ENCODE data around the gene OR2D2. TPM values are rescaled to one million over a fixed set of nuclear protein-coding genes. Genes with fewer than 3 reads are reported as not detected.

OR2D2 gene
- total RNA-seq, 4 donors from 2014 or later: 0.40 TPM; not detected in 3

DNA sequence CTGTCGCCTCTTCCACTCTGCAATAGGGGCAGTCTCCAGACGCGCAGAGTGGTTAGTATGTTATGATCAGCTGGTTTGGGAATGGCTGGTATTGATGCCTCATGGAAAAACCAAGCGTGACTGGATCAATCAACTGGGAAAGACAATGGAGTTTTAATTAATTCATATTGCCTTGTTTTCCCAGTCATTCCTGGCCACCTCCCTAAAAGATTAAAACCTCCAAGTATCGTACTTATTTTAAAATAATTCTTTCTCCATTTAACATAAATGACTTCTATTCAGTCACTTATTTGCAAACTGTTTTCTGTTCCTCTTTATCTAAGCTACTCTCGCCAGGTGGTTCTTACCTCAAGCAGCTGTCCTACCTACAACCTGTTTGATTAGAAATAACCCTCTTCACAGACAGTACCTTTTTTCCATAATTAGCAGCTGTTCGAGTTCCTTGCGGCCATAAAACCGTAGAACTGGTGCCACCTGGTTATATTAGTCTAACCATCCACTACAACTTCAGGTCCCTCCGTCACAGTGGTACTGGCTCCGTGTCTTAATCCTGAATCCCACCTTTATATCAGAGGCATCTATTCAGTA is 34.8 kb upstream of the OR2D2 start:
- no peak for DNase-seq
- WGBS, 2 donors: 8 to 12% methylated on average over 11 of the region's 11 CpGs

DNA sequence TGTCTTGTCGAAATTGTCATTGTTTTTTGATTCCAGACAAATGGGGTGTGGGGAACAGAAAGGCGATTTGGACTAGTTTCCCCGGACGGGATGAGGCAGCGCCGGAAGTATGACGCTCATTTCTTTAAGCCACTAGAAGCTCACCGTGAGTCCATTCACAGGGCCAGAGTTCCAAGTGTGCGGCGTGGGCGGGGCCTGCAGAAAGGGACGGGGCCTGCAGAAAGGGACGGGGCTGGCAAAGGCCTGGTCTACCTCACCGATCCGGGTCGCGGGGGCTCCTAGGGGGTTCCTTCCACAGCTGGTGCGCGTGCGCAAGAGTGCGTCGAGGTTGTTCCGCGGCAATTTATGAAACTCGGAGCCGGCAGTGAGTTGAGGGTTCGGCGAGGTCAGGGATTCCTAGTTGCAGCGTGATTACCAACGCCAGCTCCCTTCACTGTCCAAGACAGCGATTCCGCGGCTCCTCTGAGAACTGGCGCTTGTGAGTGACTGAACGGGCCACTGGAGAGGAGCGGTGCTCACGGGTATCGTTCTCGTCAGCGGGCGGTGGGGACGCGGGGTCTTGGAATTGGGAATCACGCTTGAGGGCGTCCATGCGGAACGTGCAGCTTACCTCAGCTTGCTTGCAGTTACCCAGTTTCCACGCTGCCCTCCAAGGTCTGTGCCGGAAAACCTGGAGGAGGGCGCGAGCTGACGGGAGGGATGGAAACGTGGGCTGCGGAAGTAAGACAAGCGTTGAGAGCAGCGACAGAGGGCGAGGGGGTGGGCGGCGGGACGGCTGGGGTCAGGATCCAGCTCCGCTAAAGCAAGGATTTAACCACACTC is 34.1 kb upstream of the OR2D2 start, which contains the start of gene ZNF215:
TSS of gene ZNF215 (plus strand) at position 219 of the 822 bp plus-strand sequence. CDS start 5,847 bp downstream, outside the sequence.
- intact Hi-C loops (cut with DNase I): no loop called here
- H3K27ac ChIP-seq: peak within 1 kb of the TSS; percentile 53 to 78 (median 68)
- peak; percentile 4 for DNase-seq
- TF ChIP-seq, protein P1, sequence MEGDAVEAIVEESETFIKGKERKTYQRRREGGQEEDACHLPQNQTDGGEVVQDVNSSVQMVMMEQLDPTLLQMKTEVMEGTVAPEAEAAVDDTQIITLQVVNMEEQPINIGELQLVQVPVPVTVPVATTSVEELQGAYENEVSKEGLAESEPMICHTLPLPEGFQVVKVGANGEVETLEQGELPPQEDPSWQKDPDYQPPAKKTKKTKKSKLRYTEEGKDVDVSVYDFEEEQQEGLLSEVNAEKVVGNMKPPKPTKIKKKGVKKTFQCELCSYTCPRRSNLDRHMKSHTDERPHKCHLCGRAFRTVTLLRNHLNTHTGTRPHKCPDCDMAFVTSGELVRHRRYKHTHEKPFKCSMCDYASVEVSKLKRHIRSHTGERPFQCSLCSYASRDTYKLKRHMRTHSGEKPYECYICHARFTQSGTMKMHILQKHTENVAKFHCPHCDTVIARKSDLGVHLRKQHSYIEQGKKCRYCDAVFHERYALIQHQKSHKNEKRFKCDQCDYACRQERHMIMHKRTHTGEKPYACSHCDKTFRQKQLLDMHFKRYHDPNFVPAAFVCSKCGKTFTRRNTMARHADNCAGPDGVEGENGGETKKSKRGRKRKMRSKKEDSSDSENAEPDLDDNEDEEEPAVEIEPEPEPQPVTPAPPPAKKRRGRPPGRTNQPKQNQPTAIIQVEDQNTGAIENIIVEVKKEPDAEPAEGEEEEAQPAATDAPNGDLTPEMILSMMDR (IDR thresholded peaks at IDR 0.05): no peak
- no peak for TF ChIP-seq POLR2A (IDR thresholded peaks at IDR 0.05)
- peak within 1 kb of the TSS; percentile 48 to 86 (median 60) for H3K4me3 ChIP-seq
- 1% methylated on average over 25 to 29 of the region's 61 CpGs for WGBS, 2 donors
- peaks cover 0 to 11% (median 0%) of the 10 kb centered on the region in 4 donors for H3K27me3 ChIP-seq
- no peaks in the 10 kb centered on the region for H3K36me3 ChIP-seq
- H3K4me1 ChIP-seq: peaks cover 0 to 18% (median 4%) of the 10 kb centered on the region in 3 donors
- no peaks in the 10 kb centered on the region for H3K9me3 ChIP-seq

More for the DNA sequence above, 34.8 kb upstream of the OR2D2 start:
- no peaks in the 10 kb centered on the region for H3K9me3 ChIP-seq
- peaks cover 0 to 18% (median 4%) of the 10 kb centered on the region in 3 donors for H3K4me1 ChIP-seq
- intact Hi-C loops (cut with DNase I): no loop called here
- TF ChIP-seq POLR2A (IDR thresholded peaks at IDR 0.05): peak in 1 of 4 donors; percentile 22
- TF ChIP-seq, protein P1 (IDR thresholded peaks at IDR 0.05): no peak
- no peaks in the 10 kb centered on the region for H3K36me3 ChIP-seq
- peaks cover 0 to 11% (median 0%) of the 10 kb centered on the region in 4 donors for H3K27me3 ChIP-seq
- H3K27ac ChIP-seq: peak overlapping the region; percentile 53 to 78 (median 68)
- H3K4me3 ChIP-seq: peak overlapping the region; percentile 48 to 86 (median 60)

DNA sequence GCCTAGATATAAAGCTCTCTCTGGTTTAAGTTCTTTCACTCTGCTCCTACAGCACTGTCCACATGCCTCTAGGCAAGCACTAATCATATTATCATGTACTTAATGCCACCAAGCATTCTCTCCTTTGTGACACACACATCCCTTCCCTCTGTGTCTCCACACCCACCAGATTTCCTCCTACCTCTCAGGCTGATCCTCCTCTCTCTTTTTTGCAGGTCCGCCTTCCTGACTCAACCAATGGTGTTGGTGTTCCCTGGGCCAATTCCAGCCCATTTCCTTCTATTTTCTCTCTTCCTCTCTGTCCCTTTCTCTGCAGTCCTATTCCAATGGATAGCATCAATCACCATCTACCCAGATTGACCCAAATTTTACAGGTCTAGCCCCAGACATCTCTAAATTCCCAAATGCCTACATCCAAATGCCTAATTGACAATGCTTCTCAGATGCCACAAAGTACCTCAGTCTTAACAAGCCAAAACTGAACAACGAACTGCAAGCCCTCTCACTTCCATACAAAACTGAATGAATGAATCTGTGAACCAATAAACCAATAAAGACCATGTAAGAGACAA is 33.4 kb upstream of the OR2D2 start:
- no peak for DNase-seq
- TF ChIP-seq, protein P1 (IDR thresholded peaks at IDR 0.05): no peak
- TF ChIP-seq POLR2A (IDR thresholded peaks at IDR 0.05): no peak
- Histone ChIP-seq H3K36me3 (no peaks in the 10 kb centered on the region), H3K4me1 (peaks cover 0 to 18% (median 4%) of the 10 kb centered on the region in 3 donors), H3K27ac (peak overlapping the region in 3 of 4 donors; percentile 27 to 78 (median 67)), H3K27me3 (peaks cover 0 to 11% (median 0%) of the 10 kb centered on the region in 4 donors), H3K4me3 (peak overlapping the region; percentile 48 to 86 (median 60)), H3K9me3 (no peaks in the 10 kb centered on the region)
- WGBS, 2 donors: 43 to 50% methylated on average over 2 of the region's 2 CpGs
- intact Hi-C loops (cut with DNase I): no loop called here

DNA sequence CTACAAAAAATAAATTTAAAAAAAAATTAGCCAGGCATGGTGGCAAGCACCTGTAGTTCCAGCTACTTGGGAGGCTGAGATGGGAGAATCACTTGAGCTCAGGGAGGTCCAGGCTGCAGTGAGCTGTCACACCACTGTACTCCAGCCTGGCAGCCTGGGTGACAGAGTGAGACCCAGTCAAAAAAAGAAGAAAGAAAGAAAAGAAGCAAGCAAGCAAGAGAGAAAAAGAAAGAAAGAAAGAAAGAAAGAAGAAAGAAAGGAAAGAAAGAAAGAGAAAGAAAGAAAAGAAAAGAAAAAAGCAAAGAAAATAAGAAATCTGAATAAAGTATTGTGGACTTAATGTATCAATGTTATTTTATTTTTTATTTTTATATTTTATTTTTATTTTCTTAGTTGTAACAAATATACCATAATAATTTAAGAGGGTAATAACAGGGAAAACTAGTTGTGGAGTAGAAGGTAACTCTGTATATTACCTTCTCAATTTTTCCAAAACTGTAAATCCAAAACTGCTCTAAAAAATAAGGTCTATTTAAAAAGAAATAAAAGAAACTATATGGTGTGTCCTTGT is 32.8 kb upstream of the OR2D2 start:
- Histone ChIP-seq H3K27ac (no peak overlapping the region), H3K4me1 (peaks cover 0 to 18% (median 4%) of the 10 kb centered on the region in 3 donors), H3K27me3 (peaks cover 0 to 11% (median 0%) of the 10 kb centered on the region in 4 donors), H3K36me3 (no peaks in the 10 kb centered on the region), H3K9me3 (no peaks in the 10 kb centered on the region), H3K4me3 (no peak overlapping the region)
- TF ChIP-seq POLR2A (IDR thresholded peaks at IDR 0.05): no peak
- TF ChIP-seq, protein P1 (IDR thresholded peaks at IDR 0.05): no peak
- no peak for DNase-seq
- intact Hi-C loops (cut with DNase I): no loop called here

All from esophagus squamous epithelium (tissue), 5 donors.